Esophagus squamous epithelium (tissue), 4 donors: ENCODE results near the gene DBNL.

Source experiments
- CTCF ChIP-seq, 6 experiments: fragments of 450-650 bp in 4 of 6; fragments of 200-600 bp in 2 of 6; sonication (generic) in 2 of 6; IDR thresholded peaks; one replicate each; pipeline ENCODE4 v1.5.1; 2016 to 2019; ENCODE audit warnings: antibody characterized with exemption in 6 of 6, mild to moderate bottlenecking in 4 of 6, moderate library complexity in 4 of 6
- POLR2A ChIP-seq, 4 donors: fragments of 450-650 bp; IDR thresholded peaks; one replicate each; pipeline ENCODE4 v1.6.1; 2017; ENCODE audit warnings: antibody characterized with exemption in 4 of 4, mild to moderate bottlenecking in 4 of 4, moderate library complexity in 3 of 4

- TF ChIP-seq CTCF (IDR thresholded peaks at IDR 0.05) (no peak), POLR2A (IDR thresholded peaks at IDR 0.05) (no peak)
Measured at GRCh38 chr7:44045226-44046014, 918 bp downstream of the DBNL start.
